Adrenal gland (tissue), 5 donors: ENCODE results near the gene MUC13.

Experiments
- CTCF ChIP-seq, 6 experiments: fragments of 450-650 bp in 4 of 6; fragments of 200-600 bp in 2 of 6; sonication (generic) in 1 of 6; IDR thresholded peaks; 1 replicate in 5 of 6; 2 replicates in 1 of 6; pipeline versions ENCODE4 v1.5.1 to v1.8.0; 2016 to 2021; ENCODE audit warnings: antibody characterized with exemption in 6 of 6, mild to moderate bottlenecking in 2 of 6, moderate library complexity in 1 of 6
- POLR2A ChIP-seq, 2 donors: fragments of 450-650 bp; IDR thresholded peaks; one replicate each; pipeline ENCODE4 v1.6.1; 2017; ENCODE audit warnings: antibody characterized with exemption in 2 of 2, mild to moderate bottlenecking in 2 of 2, moderate library complexity in 1 of 2
- donor health status: DM: no; HTN: no; CAD: no.

GRCh38 chr3:124965413-124965812 is 30.9 kb upstream of the MUC13 start:
- TF ChIP-seq CTCF (IDR thresholded peaks at IDR 0.05): no peak
- no peak for TF ChIP-seq POLR2A (IDR thresholded peaks at IDR 0.05)
